Liver (tissue), 9 donors: ENCODE results near the gene SNX9. TPM values are rescaled to one million over a fixed set of nuclear protein-coding genes. Genes with fewer than 3 reads are reported as not detected.

ENCODE experiments used
- DNase-seq: peaks from one replicate; pipeline ENCODE4 v3.0.0-alpha.2; 2017; ENCODE audit warnings: low spot score
- H3K27ac ChIP-seq, 2 donors: one replicate each; pipeline ENCODE4 v1.7.0; 2013; ENCODE audit warnings: inconsistent platforms in 2 of 2, low read length in 2 of 2, control low read depth in 1 of 2, low read depth in 1 of 2, mild to moderate bottlenecking in 1 of 2
- H3K27me3 ChIP-seq, 4 donors: one replicate each; pipeline versions ENCODE4 v1.6.1 to v1.7.0; 2013; ENCODE audit warnings: low read length in 3 of 4, inconsistent platforms in 1 of 4, mild to moderate bottlenecking in 1 of 4, moderate library complexity in 1 of 4; ENCODE audit not compliant: control insufficient read depth in 4 of 4, insufficient read depth in 4 of 4
- H3K36me3 ChIP-seq, 4 donors: one replicate each; pipeline versions ENCODE4 v1.6.1 to v1.7.0; 2013; ENCODE audit warnings: low read length in 3 of 4, mild to moderate bottlenecking in 3 of 4, low read depth in 1 of 4, moderate library complexity in 1 of 4; ENCODE audit not compliant: control insufficient read depth in 4 of 4, insufficient read depth in 3 of 4
- H3K4me1 ChIP-seq, 4 donors: one replicate each; pipeline versions ENCODE4 v1.6.1 to v1.7.0; 2013; ENCODE audit warnings: low read length in 3 of 4, mild to moderate bottlenecking in 3 of 4, moderate library complexity in 1 of 4; ENCODE audit not compliant: control insufficient read depth in 4 of 4, insufficient read depth in 4 of 4
- H3K4me3 ChIP-seq, 3 donors: one replicate each; pipeline versions ENCODE4 v1.6.1 to v1.7.0; 2013; ENCODE audit warnings: low read length in 3 of 3, control low read depth in 1 of 3, low read depth in 1 of 3, mild to moderate bottlenecking in 1 of 3
- H3K9ac ChIP-seq, 2 donors: one replicate each; pipeline ENCODE4 v1.7.0; 2013; ENCODE audit warnings: low read length in 2 of 2, mild to moderate bottlenecking in 2 of 2, moderate library complexity in 2 of 2, control low read depth in 1 of 2, low read depth in 1 of 2
- H3K9me3 ChIP-seq, 4 donors: one replicate each; pipeline versions ENCODE4 v1.6.1 to v1.7.0; 2013; ENCODE audit warnings: low read length in 3 of 4; ENCODE audit not compliant: control insufficient read depth in 4 of 4
- FOXA2 ChIP-seq: IDR thresholded peaks from 2 replicates; pipeline ENCODE4 v1.6.1; 2016; ENCODE audit warnings: antibody characterized with exemption
- GABPA ChIP-seq, 2 donors: IDR thresholded peaks in 1 of 2; conservative IDR thresholded peaks in 1 of 2; 2 replicates each; pipeline ENCODE4 v1.6.1; 2016; ENCODE audit warnings: antibody characterized with exemption in 2 of 2, mild to moderate bottlenecking in 1 of 2, moderate library complexity in 1 of 2
- HNF4A ChIP-seq, 2 donors: conservative IDR thresholded peaks; 2 replicates each; pipeline ENCODE4 v1.6.1; 2016; ENCODE audit warnings: antibody characterized with exemption in 2 of 2, mild to moderate bottlenecking in 2 of 2
- HNF4G ChIP-seq: IDR thresholded peaks from 2 replicates; pipeline ENCODE4 v1.6.1; 2016; ENCODE audit warnings: antibody characterized with exemption
- NR2F2 ChIP-seq: IDR thresholded peaks from 2 replicates; pipeline ENCODE4 v1.6.1; 2016; ENCODE audit warnings: antibody characterized with exemption
- RAD21 ChIP-seq, 2 donors: IDR thresholded peaks; 2 replicates each; pipeline ENCODE4 v1.6.1; 2016; ENCODE audit warnings: antibody characterized with exemption in 2 of 2, mild to moderate bottlenecking in 2 of 2
- RXRA ChIP-seq, 2 donors: IDR thresholded peaks; 2 replicates each; pipeline ENCODE4 v1.6.1; 2017 to 2018; ENCODE audit warnings: antibody characterized with exemption in 2 of 2, mild to moderate bottlenecking in 1 of 2
- SP1 ChIP-seq: IDR thresholded peaks from 2 replicates; pipeline ENCODE4 v1.6.1; 2018; ENCODE audit warnings: antibody characterized with exemption, mild to moderate bottlenecking
- TAF1 ChIP-seq: conservative IDR thresholded peaks from 2 replicates; pipeline ENCODE4 v1.6.1; 2016; ENCODE audit warnings: antibody characterized with exemption, mild to moderate bottlenecking
- YY1 ChIP-seq: IDR thresholded peaks from 2 replicates; pipeline ENCODE4 v1.6.1; 2016; ENCODE audit warnings: antibody characterized with exemption, mild to moderate bottlenecking
- WGBS: extraction: QIAGEN DNeasy Blood & Tissue Kit; methylation state at CpG from one replicate; pipeline ENCODE4 v1.1.7; 2013; 5-methylcytosine and 5-hydroxymethylcytosine counted together
- polyA plus RNA-seq, 2 donors: library from polyadenylated mRNA; stranded (reverse) in 1 of 2; unstranded in 1 of 2; fragments of 200-250 nt in 1 of 2; fragments of >200 nt in 1 of 2; fragmentation: Nextera tagmentation in 1 of 2; extraction: Ambion mirVana in 1 of 2; gene quantifications; one replicate each; pipeline versions ENCODE4 v1.2.1 to v1.2.3, GENCODE V29; 2013 to 2015
- total RNA-seq, 2 donors: library from RNA; depleted of rRNA; stranded (reverse); fragments of >200 nt; gene quantifications; one replicate each; pipeline ENCODE4 v1.2.3, GENCODE V29; 2014
- TF ChIP-seq, protein P1 (sequence below): IDR thresholded peaks from 2 replicates; pipeline ENCODE4 v1.6.1; 2016; ENCODE audit warnings: antibody characterized with exemption
- TF ChIP-seq, protein P2 (sequence below): IDR thresholded peaks from 2 replicates; pipeline ENCODE4 v1.6.1; 2016; ENCODE audit warnings: antibody characterized with exemption
- TF ChIP-seq, protein P3 (sequence below): IDR thresholded peaks from 2 replicates; pipeline ENCODE4 v1.6.1; 2016; ENCODE audit warnings: antibody characterized with exemption
- TF ChIP-seq, protein P4 (sequence below): fragments of 150-350 bp; IDR thresholded peaks from 2 replicates; pipeline ENCODE4 v1.5.1; 2017; ENCODE audit warnings: improper control_type of control experiment, low read depth, low read length; ENCODE audit not compliant: missing input control
- TF ChIP-seq, protein P5 (sequence below): IDR thresholded peaks from 2 replicates; pipeline ENCODE4 v1.6.1; 2016; ENCODE audit warnings: antibody characterized with exemption, mild to moderate bottlenecking
- donor health status: healthy.
- donor health status: healthy.
- donor health status: healthy.
- donor health status: healthy.
- donor health status: healthy.

SNX9 gene
- total and polyA plus RNA-seq, 4 donors, result 16.4 to 31.0 (median 22.3) TPM

DNA sequence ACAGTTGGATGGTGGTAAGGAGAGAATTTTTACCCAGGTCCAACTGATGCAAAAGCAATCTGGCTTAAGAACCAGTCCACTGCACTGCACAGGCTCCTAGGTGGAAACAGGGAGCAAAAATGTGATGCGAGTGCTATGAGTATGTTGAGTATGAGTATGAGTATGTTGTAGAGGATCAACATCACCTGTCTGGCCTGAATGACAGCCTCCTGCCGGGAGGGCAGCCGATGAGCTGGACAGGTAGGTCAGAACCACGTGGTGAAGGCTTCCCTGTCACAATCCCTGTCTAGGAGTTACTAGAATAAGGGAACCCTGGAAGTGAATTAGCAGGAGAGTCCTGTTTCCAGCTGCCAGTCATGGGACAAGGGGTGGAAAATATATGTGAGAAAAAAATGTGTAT lies 44.3 kb upstream of the SNX9 start:
- no peak for DNase-seq
- H3K27ac ChIP-seq, result no peak overlapping the region
- H3K9ac ChIP-seq, result no peak overlapping the region
- TF ChIP-seq, protein P1, sequence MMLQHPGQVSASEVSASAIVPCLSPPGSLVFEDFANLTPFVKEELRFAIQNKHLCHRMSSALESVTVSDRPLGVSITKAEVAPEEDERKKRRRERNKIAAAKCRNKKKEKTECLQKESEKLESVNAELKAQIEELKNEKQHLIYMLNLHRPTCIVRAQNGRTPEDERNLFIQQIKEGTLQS, result no peak
- TF ChIP-seq, protein P2, sequence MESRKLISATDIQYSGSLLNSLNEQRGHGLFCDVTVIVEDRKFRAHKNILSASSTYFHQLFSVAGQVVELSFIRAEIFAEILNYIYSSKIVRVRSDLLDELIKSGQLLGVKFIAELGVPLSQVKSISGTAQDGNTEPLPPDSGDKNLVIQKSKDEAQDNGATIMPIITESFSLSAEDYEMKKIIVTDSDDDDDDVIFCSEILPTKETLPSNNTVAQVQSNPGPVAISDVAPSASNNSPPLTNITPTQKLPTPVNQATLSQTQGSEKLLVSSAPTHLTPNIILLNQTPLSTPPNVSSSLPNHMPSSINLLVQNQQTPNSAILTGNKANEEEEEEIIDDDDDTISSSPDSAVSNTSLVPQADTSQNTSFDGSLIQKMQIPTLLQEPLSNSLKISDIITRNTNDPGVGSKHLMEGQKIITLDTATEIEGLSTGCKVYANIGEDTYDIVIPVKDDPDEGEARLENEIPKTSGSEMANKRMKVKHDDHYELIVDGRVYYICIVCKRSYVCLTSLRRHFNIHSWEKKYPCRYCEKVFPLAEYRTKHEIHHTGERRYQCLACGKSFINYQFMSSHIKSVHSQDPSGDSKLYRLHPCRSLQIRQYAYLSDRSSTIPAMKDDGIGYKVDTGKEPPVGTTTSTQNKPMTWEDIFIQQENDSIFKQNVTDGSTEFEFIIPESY, result no peak
- no peak for TF ChIP-seq HNF4G
- no peak for TF ChIP-seq NR2F2
- TF ChIP-seq, protein P3, sequence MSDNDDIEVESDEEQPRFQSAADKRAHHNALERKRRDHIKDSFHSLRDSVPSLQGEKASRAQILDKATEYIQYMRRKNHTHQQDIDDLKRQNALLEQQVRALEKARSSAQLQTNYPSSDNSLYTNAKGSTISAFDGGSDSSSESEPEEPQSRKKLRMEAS, result no peak
- no peak for TF ChIP-seq FOXA2
- no peak for TF ChIP-seq HNF4A (conservative IDR thresholded peaks at IDR 0.05)
- TF ChIP-seq, protein P4, sequence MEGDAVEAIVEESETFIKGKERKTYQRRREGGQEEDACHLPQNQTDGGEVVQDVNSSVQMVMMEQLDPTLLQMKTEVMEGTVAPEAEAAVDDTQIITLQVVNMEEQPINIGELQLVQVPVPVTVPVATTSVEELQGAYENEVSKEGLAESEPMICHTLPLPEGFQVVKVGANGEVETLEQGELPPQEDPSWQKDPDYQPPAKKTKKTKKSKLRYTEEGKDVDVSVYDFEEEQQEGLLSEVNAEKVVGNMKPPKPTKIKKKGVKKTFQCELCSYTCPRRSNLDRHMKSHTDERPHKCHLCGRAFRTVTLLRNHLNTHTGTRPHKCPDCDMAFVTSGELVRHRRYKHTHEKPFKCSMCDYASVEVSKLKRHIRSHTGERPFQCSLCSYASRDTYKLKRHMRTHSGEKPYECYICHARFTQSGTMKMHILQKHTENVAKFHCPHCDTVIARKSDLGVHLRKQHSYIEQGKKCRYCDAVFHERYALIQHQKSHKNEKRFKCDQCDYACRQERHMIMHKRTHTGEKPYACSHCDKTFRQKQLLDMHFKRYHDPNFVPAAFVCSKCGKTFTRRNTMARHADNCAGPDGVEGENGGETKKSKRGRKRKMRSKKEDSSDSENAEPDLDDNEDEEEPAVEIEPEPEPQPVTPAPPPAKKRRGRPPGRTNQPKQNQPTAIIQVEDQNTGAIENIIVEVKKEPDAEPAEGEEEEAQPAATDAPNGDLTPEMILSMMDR, result no peak
- TF ChIP-seq, protein P5, sequence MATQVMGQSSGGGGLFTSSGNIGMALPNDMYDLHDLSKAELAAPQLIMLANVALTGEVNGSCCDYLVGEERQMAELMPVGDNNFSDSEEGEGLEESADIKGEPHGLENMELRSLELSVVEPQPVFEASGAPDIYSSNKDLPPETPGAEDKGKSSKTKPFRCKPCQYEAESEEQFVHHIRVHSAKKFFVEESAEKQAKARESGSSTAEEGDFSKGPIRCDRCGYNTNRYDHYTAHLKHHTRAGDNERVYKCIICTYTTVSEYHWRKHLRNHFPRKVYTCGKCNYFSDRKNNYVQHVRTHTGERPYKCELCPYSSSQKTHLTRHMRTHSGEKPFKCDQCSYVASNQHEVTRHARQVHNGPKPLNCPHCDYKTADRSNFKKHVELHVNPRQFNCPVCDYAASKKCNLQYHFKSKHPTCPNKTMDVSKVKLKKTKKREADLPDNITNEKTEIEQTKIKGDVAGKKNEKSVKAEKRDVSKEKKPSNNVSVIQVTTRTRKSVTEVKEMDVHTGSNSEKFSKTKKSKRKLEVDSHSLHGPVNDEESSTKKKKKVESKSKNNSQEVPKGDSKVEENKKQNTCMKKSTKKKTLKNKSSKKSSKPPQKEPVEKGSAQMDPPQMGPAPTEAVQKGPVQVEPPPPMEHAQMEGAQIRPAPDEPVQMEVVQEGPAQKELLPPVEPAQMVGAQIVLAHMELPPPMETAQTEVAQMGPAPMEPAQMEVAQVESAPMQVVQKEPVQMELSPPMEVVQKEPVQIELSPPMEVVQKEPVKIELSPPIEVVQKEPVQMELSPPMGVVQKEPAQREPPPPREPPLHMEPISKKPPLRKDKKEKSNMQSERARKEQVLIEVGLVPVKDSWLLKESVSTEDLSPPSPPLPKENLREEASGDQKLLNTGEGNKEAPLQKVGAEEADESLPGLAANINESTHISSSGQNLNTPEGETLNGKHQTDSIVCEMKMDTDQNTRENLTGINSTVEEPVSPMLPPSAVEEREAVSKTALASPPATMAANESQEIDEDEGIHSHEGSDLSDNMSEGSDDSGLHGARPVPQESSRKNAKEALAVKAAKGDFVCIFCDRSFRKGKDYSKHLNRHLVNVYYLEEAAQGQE, result no peak
- TF ChIP-seq GABPA (IDR thresholded peaks at IDR 0.05 in 1 of 2, conservative IDR thresholded peaks at IDR 0.05 in 1 of 2), result no peak
- TF ChIP-seq YY1, result no peak
- peaks cover 0 to 2% (median 0%) of the 10 kb centered on the region in 4 donors for H3K9me3 ChIP-seq
- no peaks in the 10 kb centered on the region for H3K4me1 ChIP-seq
- H3K36me3 ChIP-seq, result no peaks in the 10 kb centered on the region
- no peaks in the 10 kb centered on the region for H3K27me3 ChIP-seq
- H3K4me3 ChIP-seq, result no peak overlapping the region
- 90% methylated on average over 4 of the region's 4 CpGs for WGBS

DNA sequence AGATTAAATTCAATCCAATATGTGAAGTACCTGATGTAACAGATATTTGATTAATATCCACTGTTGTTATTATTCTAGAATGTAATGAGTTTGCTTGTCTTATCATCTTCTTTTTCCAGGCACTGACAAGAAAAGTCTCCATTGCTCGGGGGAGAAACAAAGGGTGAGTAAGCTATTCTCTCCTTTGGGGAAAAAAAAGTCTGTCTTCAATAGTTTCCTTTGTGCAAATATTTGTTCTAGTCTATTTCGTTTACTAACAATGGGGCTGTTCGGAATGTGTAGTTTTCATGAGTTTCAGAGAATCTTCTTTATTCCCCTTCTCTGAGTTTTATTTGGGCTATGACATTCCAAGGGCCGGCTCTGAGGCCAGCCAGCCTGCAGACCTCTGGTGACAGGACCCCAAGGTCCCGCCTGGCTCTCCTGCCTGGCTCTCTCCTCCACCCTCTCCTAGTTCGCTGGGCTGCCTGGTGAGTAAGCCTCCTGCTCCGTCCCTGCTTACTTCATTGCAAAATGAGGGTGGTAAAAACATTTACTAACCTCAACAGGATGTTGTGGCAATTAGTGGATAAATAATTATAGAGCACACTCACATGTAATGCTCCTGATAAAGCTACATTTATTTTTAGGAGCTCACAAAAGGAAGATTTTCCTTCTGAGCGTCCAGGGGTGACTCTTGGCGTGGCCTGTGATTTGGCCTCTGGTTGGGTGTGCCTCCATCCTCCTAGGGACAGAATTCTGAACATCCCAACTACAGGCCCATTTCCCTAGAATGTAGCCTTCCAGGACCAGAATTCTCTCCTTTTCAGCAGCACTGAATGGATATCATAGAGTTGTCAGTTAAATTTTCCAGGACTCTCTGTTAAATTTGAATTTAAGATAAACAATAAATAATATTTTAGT lies 43.1 kb upstream of the SNX9 start:
- no peak overlapping the region for H3K4me3 ChIP-seq
- H3K36me3 ChIP-seq, result no peaks in the 10 kb centered on the region
- no peaks in the 10 kb centered on the region for H3K4me1 ChIP-seq
- H3K27me3 ChIP-seq, result no peaks in the 10 kb centered on the region
- no peak for DNase-seq
- 78% methylated on average over 9 of the region's 9 CpGs for WGBS
- H3K9ac ChIP-seq, result no peak overlapping the region
- peaks cover 0 to 2% (median 0%) of the 10 kb centered on the region in 4 donors for H3K9me3 ChIP-seq
- H3K27ac ChIP-seq, result no peak overlapping the region
- no peak for TF ChIP-seq YY1
- TF ChIP-seq RXRA (IDR thresholded peaks at IDR 0.05), result no peak
- no peak for TF ChIP-seq FOXA2
- no peak for TF ChIP-seq HNF4G
- TF ChIP-seq TAF1, result no peak
- no peak for TF ChIP-seq HNF4A (conservative IDR thresholded peaks at IDR 0.05)
- TF ChIP-seq, protein P4, result no peak
- TF ChIP-seq GABPA (IDR thresholded peaks at IDR 0.05 in 1 of 2, conservative IDR thresholded peaks at IDR 0.05 in 1 of 2), result no peak
- TF ChIP-seq SP1, result no peak
- TF ChIP-seq, protein P5, result no peak
- TF ChIP-seq RAD21 (IDR thresholded peaks at IDR 0.05), result no peak
